Fibroblast of lung (primary cell): ENCODE results near the gene MSANTD4. TPM values are rescaled to one million over a fixed set of nuclear protein-coding genes. Genes with fewer than 3 reads are reported as not detected.

Experiments
- DNase-seq, 2 donors: peaks; one replicate each; pipeline versions ENCODE4 v3.0.0 to v3.0.0-alpha.2; 2010; ENCODE audit warnings: low read depth in 2 of 2
- H2AFZ ChIP-seq: 2 replicates; pipeline ENCODE4 v1.5.1; 2012; ENCODE audit warnings: low read length, control low read depth, inconsistent platforms
- H3K27ac ChIP-seq: 2 replicates; pipeline ENCODE4 v1.5.1; 2011; ENCODE audit warnings: low read length, control low read depth; ENCODE audit not compliant: insufficient read depth
- H3K27me3 ChIP-seq: 2 replicates; pipeline ENCODE4 v1.5.1; 2011; ENCODE audit warnings: mild to moderate bottlenecking, low read length; ENCODE audit not compliant: control insufficient read depth, insufficient read depth
- H3K36me3 ChIP-seq: 2 replicates; pipeline ENCODE4 v1.5.1; 2011; ENCODE audit warnings: low read length; ENCODE audit not compliant: control insufficient read depth, insufficient read depth
- H3K4me1 ChIP-seq: 2 replicates; pipeline ENCODE4 v1.5.1; 2011; ENCODE audit warnings: low read length; ENCODE audit not compliant: control insufficient read depth, insufficient read depth; ENCODE audit errors: extremely low read depth
- H3K4me2 ChIP-seq: 2 replicates; pipeline ENCODE4 v1.5.1; 2011; ENCODE audit warnings: low read length, control low read depth; ENCODE audit not compliant: insufficient read depth; ENCODE audit errors: extremely low read depth
- H3K4me3 ChIP-seq, 4 experiments: fragments of 200-600 bp in 1 of 4; sonication (generic) in 1 of 4; replicated peaks in 1 of 4; 2 replicates each; pipeline ENCODE4 v1.5.1; 2011 to 2016; ENCODE audit warnings: low read length in 4 of 4, low read depth in 3 of 4, mild to moderate bottlenecking in 3 of 4, control low read depth in 2 of 4, inconsistent platforms in 1 of 4, mixed read lengths in 1 of 4; ENCODE audit not compliant: insufficient read depth in 1 of 4; ENCODE audit errors: control extremely low read depth in 1 of 4
- H3K79me2 ChIP-seq: 2 replicates; pipeline ENCODE4 v1.5.1; 2012; ENCODE audit warnings: mild to moderate bottlenecking, low read length, inconsistent platforms; ENCODE audit not compliant: control insufficient read depth, insufficient read depth
- H3K9ac ChIP-seq: 2 replicates; pipeline ENCODE4 v1.5.1; 2011; ENCODE audit warnings: mild to moderate bottlenecking, low read length, control low read depth; ENCODE audit not compliant: insufficient read depth
- H3K9me3 ChIP-seq: 2 replicates; pipeline ENCODE4 v1.5.1; 2012; ENCODE audit warnings: low read depth, low read length; ENCODE audit not compliant: control insufficient read depth, insufficient read depth
- H4K20me1 ChIP-seq: 2 replicates; pipeline ENCODE4 v1.5.1; 2011; ENCODE audit warnings: low read length; ENCODE audit not compliant: control insufficient read depth, insufficient read depth; ENCODE audit errors: extremely low read depth
- EZH2 ChIP-seq: IDR thresholded peaks from 2 replicates; pipeline ENCODE4 v1.5.1; 2012; ENCODE audit warnings: low read length, control low read depth, mild to moderate bottlenecking; ENCODE audit errors: missing control alignments
- polyA minus RNA-seq: library from RNA; depleted of rRNA, polyadenylated mRNA; stranded (reverse); fragments of >200 nt; gene quantifications from 2 replicates; pipeline ENCODE4 v1.2.3, GENCODE V29; 2011; ENCODE audit warnings: low replicate concordance
- polyA plus RNA-seq, 2 donors: library from polyadenylated mRNA; depleted of rRNA in 1 of 2; stranded (reverse) in 1 of 2; unstranded in 1 of 2; fragments of >200 nt; gene quantifications; 2 replicates each; pipeline ENCODE4 v1.2.1, GENCODE V29; 2011 to 2012; ENCODE audit warnings: missing spikeins in 1 of 2
- total RNA-seq: library from RNA; depleted of rRNA; stranded (reverse); fragments of >200 nt; gene quantifications from 2 replicates; pipeline ENCODE4 v1.2.1, GENCODE V29; 2014
- TF ChIP-seq, protein P1 (sequence below), 2 donors: IDR thresholded peaks in 1 of 2; conservative IDR thresholded peaks in 1 of 2; 1 replicate in 1 of 2; 2 replicates in 1 of 2; pipeline ENCODE4 v1.5.1; 2011 to 2012; ENCODE audit warnings: low read length in 2 of 2, control low read depth in 1 of 2, inconsistent platforms in 1 of 2, low read depth in 1 of 2, mild to moderate bottlenecking in 1 of 2

MSANTD4 gene
- 49.1 and 57.6 TPM in 2 replicates for total RNA-seq
- polyA plus RNA-seq, result 17.4 and 21.3 TPM in 2 replicates
- polyA plus RNA-seq (2012), result 13.6 and 17.6 TPM in 2 replicates
- 0.59 and 1.5 TPM in 2 replicates for polyA minus RNA-seq

DNA sequence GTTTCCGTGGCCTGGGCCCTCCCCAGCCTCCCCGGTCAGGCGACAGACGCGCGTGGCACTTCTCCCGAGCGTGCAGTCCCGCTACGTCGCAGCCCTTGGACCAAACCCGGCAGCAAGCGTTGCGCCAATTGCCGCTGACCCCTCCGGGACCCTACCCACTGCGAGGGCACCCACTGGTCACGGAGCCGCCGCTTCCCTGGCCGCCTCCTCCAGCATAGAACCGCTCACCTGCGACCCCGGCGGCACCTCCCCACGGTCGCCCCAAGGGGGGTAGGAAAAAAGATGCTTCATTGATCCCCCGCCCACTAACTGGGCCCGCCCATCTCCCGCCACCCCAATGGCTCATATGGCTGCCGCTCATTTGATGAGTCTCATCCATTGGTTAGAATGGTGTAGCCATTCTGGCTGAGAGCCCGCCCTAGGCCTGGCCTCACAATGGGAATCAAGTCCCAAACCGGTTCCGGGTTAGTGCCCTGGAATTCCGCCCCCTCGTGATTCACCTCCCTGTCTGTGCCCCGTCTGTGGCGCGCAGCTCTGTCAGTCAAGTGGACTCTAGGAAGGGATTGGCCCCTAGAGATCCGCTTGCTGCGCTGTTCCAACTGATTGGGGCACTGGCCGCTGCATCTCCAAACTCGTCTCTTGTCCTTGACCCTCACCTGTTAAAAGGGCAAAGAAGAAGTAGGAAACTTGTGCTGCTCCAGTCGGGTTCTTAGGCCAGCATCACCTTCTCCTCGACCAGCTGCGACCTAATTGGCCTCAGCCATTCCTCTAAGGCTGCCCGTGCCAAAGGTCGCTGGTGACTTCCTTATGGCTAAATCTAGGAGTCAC is at the start of gene MSANTD4:
Gene MSANTD4 (minus strand): TSS at position 274 of the 828 bp plus-strand sequence. CDS start 11,323 bp downstream, outside the sequence.
- peak; percentile 99 to 100 for DNase-seq
- Histone ChIP-seq H3K79me2 (peaks cover 22% of the 10 kb centered on the region), H3K27me3 (no peaks in the 10 kb centered on the region), H2AFZ (peak within 1 kb of the TSS; percentile 93), H3K9ac (peak within 1 kb of the TSS; percentile 85), H4K20me1 (no peaks in the 10 kb centered on the region), H3K4me3 (peak within 1 kb of the TSS; percentile 89 to 96 (median 90)), H3K27ac (peak within 1 kb of the TSS; percentile 82), H3K36me3 (no peaks in the 10 kb centered on the region), H3K9me3 (no peaks in the 10 kb centered on the region), H3K4me1 (no peaks in the 10 kb centered on the region), H3K4me2 (peak within 1 kb of the TSS; percentile 83)
- TF ChIP-seq, protein P1, sequence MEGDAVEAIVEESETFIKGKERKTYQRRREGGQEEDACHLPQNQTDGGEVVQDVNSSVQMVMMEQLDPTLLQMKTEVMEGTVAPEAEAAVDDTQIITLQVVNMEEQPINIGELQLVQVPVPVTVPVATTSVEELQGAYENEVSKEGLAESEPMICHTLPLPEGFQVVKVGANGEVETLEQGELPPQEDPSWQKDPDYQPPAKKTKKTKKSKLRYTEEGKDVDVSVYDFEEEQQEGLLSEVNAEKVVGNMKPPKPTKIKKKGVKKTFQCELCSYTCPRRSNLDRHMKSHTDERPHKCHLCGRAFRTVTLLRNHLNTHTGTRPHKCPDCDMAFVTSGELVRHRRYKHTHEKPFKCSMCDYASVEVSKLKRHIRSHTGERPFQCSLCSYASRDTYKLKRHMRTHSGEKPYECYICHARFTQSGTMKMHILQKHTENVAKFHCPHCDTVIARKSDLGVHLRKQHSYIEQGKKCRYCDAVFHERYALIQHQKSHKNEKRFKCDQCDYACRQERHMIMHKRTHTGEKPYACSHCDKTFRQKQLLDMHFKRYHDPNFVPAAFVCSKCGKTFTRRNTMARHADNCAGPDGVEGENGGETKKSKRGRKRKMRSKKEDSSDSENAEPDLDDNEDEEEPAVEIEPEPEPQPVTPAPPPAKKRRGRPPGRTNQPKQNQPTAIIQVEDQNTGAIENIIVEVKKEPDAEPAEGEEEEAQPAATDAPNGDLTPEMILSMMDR (conservative IDR thresholded peaks at IDR 0.05 in 1 of 2, IDR thresholded peaks at IDR 0.05 in 1 of 2; ENCODE audit: low read depth in 1 of 2, low read length in 2 of 2), result no peak
- TF ChIP-seq EZH2, result no peak

- Histone ChIP-seq H3K9ac (no peak overlapping the region), H3K79me2 (no peaks in the 10 kb centered on the region), H3K4me3 (no peak overlapping the region), H3K36me3 (no peaks in the 10 kb centered on the region), H3K9me3 (no peaks in the 10 kb centered on the region), H3K27me3 (no peaks in the 10 kb centered on the region), H2AFZ (no peak overlapping the region), H3K4me1 (no peaks in the 10 kb centered on the region), H3K27ac (no peak overlapping the region), H3K4me2 (no peak overlapping the region), H4K20me1 (no peaks in the 10 kb centered on the region)
- no peak for TF ChIP-seq EZH2
- peak in 1 of 2 donors; percentile 60 for DNase-seq
These were observed 48.6 kb upstream of the MSANTD4 start for GRCh38 chr11:106070606-106071005.

- Histone ChIP-seq H3K36me3 (no peaks in the 10 kb centered on the region), H2AFZ (no peak overlapping the region), H3K4me3 (no peak overlapping the region), H3K27me3 (no peaks in the 10 kb centered on the region), H3K4me2 (no peak overlapping the region), H4K20me1 (no peaks in the 10 kb centered on the region), H3K4me1 (no peaks in the 10 kb centered on the region), H3K9ac (no peak overlapping the region), H3K79me2 (no peaks in the 10 kb centered on the region), H3K27ac (no peak overlapping the region), H3K9me3 (no peaks in the 10 kb centered on the region)
- no peak for TF ChIP-seq EZH2
- TF ChIP-seq, protein P1 (conservative IDR thresholded peaks at IDR 0.05 in 1 of 2, IDR thresholded peaks at IDR 0.05 in 1 of 2; ENCODE audit: low read depth in 1 of 2, low read length in 2 of 2), result no peak
- no peak for DNase-seq
These were observed 41.0 kb upstream of the MSANTD4 start for GRCh38 chr11:106063009-106063408.
